ENCODE results near the gene MACF1. TPM values are rescaled to one million over a fixed set of nuclear protein-coding genes. Genes with fewer than 3 reads are reported as not detected.

The MACF1 gene
- total and polyA plus RNA-seq, 4 donors, result 69.1 to 966 (median 233) TPM

GRCh38 chr1:39452540-39452939 is 248.0 kb downstream of the MACF1 start:
- peaks cover 0 to 2% (median 0%) of the 10 kb centered on the region in 5 donors for H3K4me1 ChIP-seq (ENCODE audit: control insufficient read depth in 5 of 5, insufficient read depth in 5 of 5, low read length in 5 of 5)
- ATAC-seq (ENCODE audit: insufficient read depth, low FRiP score), result no peak
- no peak overlapping the region for H3K27ac ChIP-seq (ENCODE audit: low read depth in 1 of 2, low read length in 1 of 2)
- TF ChIP-seq, protein P1, sequence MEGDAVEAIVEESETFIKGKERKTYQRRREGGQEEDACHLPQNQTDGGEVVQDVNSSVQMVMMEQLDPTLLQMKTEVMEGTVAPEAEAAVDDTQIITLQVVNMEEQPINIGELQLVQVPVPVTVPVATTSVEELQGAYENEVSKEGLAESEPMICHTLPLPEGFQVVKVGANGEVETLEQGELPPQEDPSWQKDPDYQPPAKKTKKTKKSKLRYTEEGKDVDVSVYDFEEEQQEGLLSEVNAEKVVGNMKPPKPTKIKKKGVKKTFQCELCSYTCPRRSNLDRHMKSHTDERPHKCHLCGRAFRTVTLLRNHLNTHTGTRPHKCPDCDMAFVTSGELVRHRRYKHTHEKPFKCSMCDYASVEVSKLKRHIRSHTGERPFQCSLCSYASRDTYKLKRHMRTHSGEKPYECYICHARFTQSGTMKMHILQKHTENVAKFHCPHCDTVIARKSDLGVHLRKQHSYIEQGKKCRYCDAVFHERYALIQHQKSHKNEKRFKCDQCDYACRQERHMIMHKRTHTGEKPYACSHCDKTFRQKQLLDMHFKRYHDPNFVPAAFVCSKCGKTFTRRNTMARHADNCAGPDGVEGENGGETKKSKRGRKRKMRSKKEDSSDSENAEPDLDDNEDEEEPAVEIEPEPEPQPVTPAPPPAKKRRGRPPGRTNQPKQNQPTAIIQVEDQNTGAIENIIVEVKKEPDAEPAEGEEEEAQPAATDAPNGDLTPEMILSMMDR (IDR thresholded peaks at IDR 0.05; ENCODE audit: control extremely low read depth, extremely low read depth), result no peak
- peak in 1 of 3 donors; percentile 19 for DNase-seq
- 86 to 87% methylated on average over 5 of the region's 5 CpGs for WGBS, 2 donors
- H3K9me3 ChIP-seq (ENCODE audit: control insufficient read depth in 4 of 4, insufficient read depth in 3 of 4, low read length in 3 of 4), result no peaks in the 10 kb centered on the region
- H3K27me3 ChIP-seq (ENCODE audit: control insufficient read depth in 3 of 3, insufficient read depth in 3 of 3, low read length in 2 of 3), result no peaks in the 10 kb centered on the region
- no peak overlapping the region for H3K9ac ChIP-seq (ENCODE audit: insufficient read depth in 1 of 2, low read length in 2 of 2)
- peaks cover 50 to 90% (median 62%) of the 10 kb centered on the region in 4 donors for H3K36me3 ChIP-seq (ENCODE audit: control insufficient read depth in 4 of 4, insufficient read depth in 4 of 4, low read length in 4 of 4)
- no peak overlapping the region for H3K4me3 ChIP-seq

GRCh38 chr1:39453603-39454002 is 249.1 kb downstream of the MACF1 start:
- peak; percentile 22 to 67 (median 36) for DNase-seq
- ATAC-seq (ENCODE audit: insufficient read depth, low FRiP score), result no peak
- TF ChIP-seq, protein P1 (IDR thresholded peaks at IDR 0.05; ENCODE audit: control extremely low read depth, extremely low read depth), result no peak
- H3K27ac ChIP-seq (ENCODE audit: low read depth in 1 of 2, low read length in 1 of 2), result no peak overlapping the region
- no peak overlapping the region for H3K4me3 ChIP-seq
- no peak overlapping the region for H3K9ac ChIP-seq (ENCODE audit: insufficient read depth in 1 of 2, low read length in 2 of 2)
- H3K9me3 ChIP-seq (ENCODE audit: control insufficient read depth in 4 of 4, insufficient read depth in 3 of 4, low read length in 3 of 4), result no peaks in the 10 kb centered on the region
- peaks cover 55 to 90% (median 65%) of the 10 kb centered on the region in 4 donors for H3K36me3 ChIP-seq (ENCODE audit: control insufficient read depth in 4 of 4, insufficient read depth in 4 of 4, low read length in 4 of 4)
- WGBS, 2 donors, result 64 to 82% methylated on average over 8 of the region's 8 CpGs
- H3K27me3 ChIP-seq (ENCODE audit: control insufficient read depth in 3 of 3, insufficient read depth in 3 of 3, low read length in 2 of 3), result no peaks in the 10 kb centered on the region
- peaks cover 0 to 2% (median 0%) of the 10 kb centered on the region in 5 donors for H3K4me1 ChIP-seq (ENCODE audit: control insufficient read depth in 5 of 5, insufficient read depth in 5 of 5, low read length in 5 of 5)

DNA sequence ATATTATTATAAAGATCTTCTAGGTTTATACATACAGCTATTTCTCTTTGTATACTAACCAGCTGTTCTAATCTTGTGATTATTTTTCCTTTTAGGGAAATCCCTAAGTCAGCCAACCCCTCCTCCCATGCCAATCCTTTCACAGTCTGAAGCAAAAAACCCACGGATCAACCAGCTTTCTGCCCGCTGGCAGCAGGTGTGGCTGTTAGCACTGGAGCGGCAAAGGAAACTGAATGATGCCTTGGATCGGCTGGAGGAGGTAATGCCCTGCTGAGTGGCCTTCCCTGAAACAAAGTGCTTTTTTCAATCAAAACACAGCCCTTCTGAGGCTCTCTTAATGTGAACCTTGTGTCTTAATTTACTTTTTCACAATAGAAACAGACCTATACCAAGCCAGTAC is 254.5 kb downstream of the MACF1 start:
- no peak overlapping the region for H3K27ac ChIP-seq (ENCODE audit: low read depth in 1 of 2, low read length in 1 of 2)
- H3K4me3 ChIP-seq, result no peak overlapping the region
- H3K9me3 ChIP-seq (ENCODE audit: control insufficient read depth in 4 of 4, insufficient read depth in 3 of 4, low read length in 3 of 4), result no peaks in the 10 kb centered on the region
- TF ChIP-seq, protein P1 (IDR thresholded peaks at IDR 0.05; ENCODE audit: control extremely low read depth, extremely low read depth), result no peak
- no peaks in the 10 kb centered on the region for H3K27me3 ChIP-seq (ENCODE audit: control insufficient read depth in 3 of 3, insufficient read depth in 3 of 3, low read length in 2 of 3)
- WGBS, 2 donors, result 92 to 95% methylated on average over 4 of the region's 4 CpGs
- DNase-seq (no peak), ATAC-seq (ENCODE audit: insufficient read depth, low FRiP score) (no peak)
- H3K9ac ChIP-seq (ENCODE audit: insufficient read depth in 1 of 2, low read length in 2 of 2), result no peak overlapping the region
- peaks cover 0 to 2% (median 0%) of the 10 kb centered on the region in 5 donors for H3K4me1 ChIP-seq (ENCODE audit: control insufficient read depth in 5 of 5, insufficient read depth in 5 of 5, low read length in 5 of 5)
- peaks cover 63 to 90% (median 70%) of the 10 kb centered on the region in 4 donors for H3K36me3 ChIP-seq (ENCODE audit: control insufficient read depth in 4 of 4, insufficient read depth in 4 of 4, low read length in 4 of 4)

DNA sequence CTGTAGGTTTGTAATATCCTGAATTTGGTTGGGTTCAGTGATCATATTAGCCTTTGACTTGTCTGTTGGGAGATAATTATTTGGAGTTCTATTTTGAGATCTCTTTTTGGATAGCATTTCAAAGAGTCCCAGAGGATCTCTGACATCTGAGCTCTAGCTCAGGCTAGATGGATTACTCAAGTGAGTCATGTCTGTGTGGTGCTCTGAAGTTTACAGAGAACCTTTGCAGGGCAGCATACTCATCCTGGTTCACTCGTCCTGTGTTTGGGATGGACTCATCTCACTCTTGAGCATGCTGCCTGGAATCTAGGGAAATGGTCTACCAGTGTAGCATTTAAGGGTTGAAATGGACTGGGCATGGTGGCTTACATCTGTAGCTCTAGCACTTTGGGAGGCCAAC is 257.6 kb downstream of the MACF1 start:
- H3K4me1 ChIP-seq (ENCODE audit: control insufficient read depth in 5 of 5, insufficient read depth in 5 of 5, low read length in 5 of 5), result peaks cover 0 to 4% (median 0%) of the 10 kb centered on the region in 5 donors
- H3K4me3 ChIP-seq, result no peak overlapping the region
- no peaks in the 10 kb centered on the region for H3K9me3 ChIP-seq (ENCODE audit: control insufficient read depth in 4 of 4, insufficient read depth in 3 of 4, low read length in 3 of 4)
- no peak overlapping the region for H3K9ac ChIP-seq (ENCODE audit: insufficient read depth in 1 of 2, low read length in 2 of 2)
- peak overlapping the region in 1 of 2 donors; percentile 50 for H3K27ac ChIP-seq (ENCODE audit: low read depth in 1 of 2, low read length in 1 of 2)
- TF ChIP-seq, protein P1 (IDR thresholded peaks at IDR 0.05; ENCODE audit: control extremely low read depth, extremely low read depth), result no peak
- peaks cover 55 to 85% (median 68%) of the 10 kb centered on the region in 4 donors for H3K36me3 ChIP-seq (ENCODE audit: control insufficient read depth in 4 of 4, insufficient read depth in 4 of 4, low read length in 4 of 4)
- DNase-seq (no peak), ATAC-seq (ENCODE audit: insufficient read depth, low FRiP score) (no peak)
- WGBS, 2 donors, result 76 to 93% methylated on average over 1 of the region's 1 CpG
- H3K27me3 ChIP-seq (ENCODE audit: control insufficient read depth in 3 of 3, insufficient read depth in 3 of 3, low read length in 2 of 3), result no peaks in the 10 kb centered on the region
